Psoas muscle (tissue), 8 donors: Measurements from ENCODE around the gene PRRT2. TPM values are rescaled to one million over a fixed set of nuclear protein-coding genes. Genes with fewer than 3 reads are reported as not detected.

Experiments used
- ATAC-seq, 4 donors: fragments of 200-7000 bp; cut with Tn5 transposase; one replicate each; pipeline ENCODE4 v1.9.1; 2020; ENCODE audit warnings: moderate library complexity in 3 of 4, mild to moderate bottlenecking in 2 of 4
- DNase-seq, 2 donors: peaks; one replicate each; pipeline ENCODE4 v3.0.0-alpha.2; 2020
- H3K27ac ChIP-seq: fragments of 200-600 bp; one replicate; pipeline ENCODE4 v1.8.0; 2022
- H3K27me3 ChIP-seq, 3 donors: fragments of 200-600 bp in 1 of 3; one replicate each; pipeline versions ENCODE4 v1.6.1 to v1.8.0; 2013 to 2022; ENCODE audit warnings: low read length in 2 of 3, mild to moderate bottlenecking in 2 of 3, moderate library complexity in 1 of 3; ENCODE audit not compliant: insufficient read depth in 3 of 3
- H3K36me3 ChIP-seq, 2 donors: fragments of 200-600 bp in 1 of 2; one replicate each; pipeline versions ENCODE4 v1.6.1 to v1.8.0; 2013 to 2022; ENCODE audit warnings: low read depth in 1 of 2, mild to moderate bottlenecking in 1 of 2, moderate library complexity in 1 of 2; ENCODE audit not compliant: insufficient read depth in 1 of 2
- H3K4me1 ChIP-seq: fragments of 200-600 bp; one replicate; pipeline ENCODE4 v1.8.0; 2022
- H3K4me3 ChIP-seq: fragments of 200-600 bp; one replicate; pipeline ENCODE4 v1.8.0; 2022; ENCODE audit warnings: mild to moderate bottlenecking
- H3K9me3 ChIP-seq: fragments of 200-600 bp; one replicate; pipeline ENCODE4 v1.8.0; 2022
- WGBS, 3 donors: extraction: QIAGEN DNeasy Blood & Tissue Kit; methylation state at CpG; one replicate each; pipeline versions ENCODE4 v1.1.6 to v1.1.7; 2013; 5-methylcytosine and 5-hydroxymethylcytosine counted together
- intact Hi-C, 2 donors: fragments of 100-400 bp; cut with DNase I; formaldehyde crosslinking; loops; one replicate each; pipeline versions ENCODE4 v1.11.0 to v1.14.2; 2022
- polyA plus RNA-seq, 3 donors: library from polyadenylated mRNA; stranded (reverse); fragments of 200-250 nt; gene quantifications; one replicate each; pipeline ENCODE4 v1.2.3, GENCODE V29; 2013
- total RNA-seq, 4 donors: library from RNA; stranded (reverse); fragmentation: NEBNext Ultra II Directional in 2 of 4; extraction: Animal tissue kit (Norgen Biotek cat#: 25700) in 2 of 4; gene quantifications; one replicate each; pipeline versions ENCODE4 v1.2.1 to v1.2.4, GENCODE V29; 2021 to 2023
- TF ChIP-seq, protein P1 (sequence below): fragments of 200-600 bp; IDR thresholded peaks from one replicate; pipeline ENCODE4 v1.8.0; 2022; ENCODE audit warnings: antibody characterized with exemption
- donor health status: healthy with polysubstance abuse.
- donor health status: DM: no; HTN: no; CAD: no; lungs with moderate emphysema.
- donor health status: Bipolar disorder and iron deficiency.
- donor health status: healthy.
- donor health status: DM: yes; HTN: yes; CAD: no.
- donor health status: DM: no; HTN: no; CAD: no.
- donor health status: DM: no; HTN: no; CAD: no.
- donor health status: DM: yes; HTN: yes; CAD: no.

PRRT2 gene
- total and polyA plus RNA-seq, 7 donors = 0.17 to 1.8 (median 0.44) TPM

DNA sequence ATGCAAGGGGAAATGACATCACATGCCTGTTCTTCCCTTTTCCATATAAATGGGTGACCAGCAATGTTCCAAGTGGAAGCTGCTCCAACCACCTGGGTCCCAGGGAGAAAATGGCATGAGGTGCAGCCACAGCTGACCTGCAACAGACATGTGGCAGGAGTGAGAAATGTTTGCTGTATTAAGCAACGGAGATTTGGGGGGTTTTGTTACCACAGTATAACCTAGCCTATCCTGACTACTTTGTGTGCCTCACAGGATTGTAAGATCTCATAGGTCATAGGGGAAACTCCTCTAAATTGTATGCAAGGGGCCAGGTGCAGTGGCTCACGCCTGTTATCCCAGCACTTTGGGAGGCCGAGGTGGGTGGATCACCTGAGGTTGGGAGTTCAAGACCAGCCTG, 39.0 kb downstream of the PRRT2 start:
- no peak overlapping the region for H3K27ac ChIP-seq
- H3K4me1 ChIP-seq = no peaks in the 10 kb centered on the region
- no peaks in the 10 kb centered on the region for H3K9me3 ChIP-seq
- H3K36me3 ChIP-seq = peaks cover 0 to 20% of the 10 kb centered on the region in 2 donors
- H3K4me3 ChIP-seq = no peak overlapping the region
- TF ChIP-seq, protein P1, sequence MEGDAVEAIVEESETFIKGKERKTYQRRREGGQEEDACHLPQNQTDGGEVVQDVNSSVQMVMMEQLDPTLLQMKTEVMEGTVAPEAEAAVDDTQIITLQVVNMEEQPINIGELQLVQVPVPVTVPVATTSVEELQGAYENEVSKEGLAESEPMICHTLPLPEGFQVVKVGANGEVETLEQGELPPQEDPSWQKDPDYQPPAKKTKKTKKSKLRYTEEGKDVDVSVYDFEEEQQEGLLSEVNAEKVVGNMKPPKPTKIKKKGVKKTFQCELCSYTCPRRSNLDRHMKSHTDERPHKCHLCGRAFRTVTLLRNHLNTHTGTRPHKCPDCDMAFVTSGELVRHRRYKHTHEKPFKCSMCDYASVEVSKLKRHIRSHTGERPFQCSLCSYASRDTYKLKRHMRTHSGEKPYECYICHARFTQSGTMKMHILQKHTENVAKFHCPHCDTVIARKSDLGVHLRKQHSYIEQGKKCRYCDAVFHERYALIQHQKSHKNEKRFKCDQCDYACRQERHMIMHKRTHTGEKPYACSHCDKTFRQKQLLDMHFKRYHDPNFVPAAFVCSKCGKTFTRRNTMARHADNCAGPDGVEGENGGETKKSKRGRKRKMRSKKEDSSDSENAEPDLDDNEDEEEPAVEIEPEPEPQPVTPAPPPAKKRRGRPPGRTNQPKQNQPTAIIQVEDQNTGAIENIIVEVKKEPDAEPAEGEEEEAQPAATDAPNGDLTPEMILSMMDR = no peak
- 79 to 82% (median 80%) methylated on average over 3 of the region's 3 CpGs for WGBS, 3 donors
- ATAC-seq (no peak), DNase-seq (no peak)
- intact Hi-C loops = no loop called here
- no peaks in the 10 kb centered on the region for H3K27me3 ChIP-seq

DNA sequence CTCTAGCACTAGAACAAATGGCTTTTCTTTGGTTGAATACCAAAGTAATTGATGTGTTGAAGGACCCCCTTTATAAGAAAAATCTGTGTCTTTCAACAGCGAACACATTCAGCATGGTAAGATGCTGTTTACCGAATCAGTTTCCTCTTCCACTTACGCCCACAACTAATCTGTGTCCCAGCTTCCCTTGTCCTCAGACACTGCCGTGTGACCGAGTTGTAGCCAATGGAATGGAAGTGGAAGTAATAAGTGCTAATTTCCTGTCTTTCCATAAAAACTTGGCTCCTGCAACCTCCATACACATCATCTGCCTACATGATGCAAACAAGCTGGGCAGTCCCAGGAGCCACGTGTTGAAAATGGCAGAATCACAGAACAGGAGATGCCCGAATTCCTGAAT, 40.7 kb downstream of the PRRT2 start:
- H3K27ac ChIP-seq = peak overlapping the region; percentile 30

DNA sequence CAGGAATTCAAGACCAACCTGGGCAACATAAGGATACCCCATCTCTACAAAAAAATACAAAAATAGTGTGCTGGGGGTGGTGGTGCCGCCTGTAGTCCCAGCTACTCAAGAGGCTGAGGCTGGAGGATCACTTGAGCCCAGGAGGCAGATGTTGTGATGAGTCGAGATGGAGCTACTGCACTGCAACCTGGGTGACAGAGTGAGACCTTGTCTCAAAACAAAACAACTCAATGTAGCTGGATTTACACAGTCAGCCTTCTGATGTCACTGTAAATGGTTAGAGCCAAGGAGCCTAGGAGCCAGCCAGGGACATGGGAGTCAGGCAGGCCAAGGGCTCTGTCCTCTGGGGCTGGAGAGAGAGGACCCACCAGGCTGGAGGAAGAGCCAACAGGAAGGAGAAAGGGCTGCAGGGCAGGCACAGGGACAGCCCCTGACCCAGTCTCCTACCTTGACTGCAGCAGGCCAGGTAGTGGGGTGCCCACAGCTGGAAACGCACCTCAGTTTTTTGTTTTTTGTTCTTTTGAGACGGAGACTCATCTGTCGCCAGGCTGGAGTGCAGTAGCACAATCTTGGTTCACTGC, 42.6 kb downstream of the PRRT2 start:
- H3K4me1 ChIP-seq = no peaks in the 10 kb centered on the region
- no peaks in the 10 kb centered on the region for H3K27me3 ChIP-seq
- TF ChIP-seq, protein P1 = no peak
- no peak for ATAC-seq
- DNase-seq = no peak
- no peak overlapping the region for H3K27ac ChIP-seq
- intact Hi-C loops = no loop called here
- H3K36me3 ChIP-seq = peaks cover 0 to 14% of the 10 kb centered on the region in 2 donors
- no peak overlapping the region for H3K4me3 ChIP-seq
- WGBS, 3 donors = 81 to 84% (median 82%) methylated on average over 5 of the region's 5 CpGs
- H3K9me3 ChIP-seq = no peaks in the 10 kb centered on the region

More for the DNA sequence above, 40.7 kb downstream of the PRRT2 start:
- DNase-seq (no peak), ATAC-seq (peak in 1 of 4 donors; percentile 13)
- no peaks in the 10 kb centered on the region for H3K9me3 ChIP-seq
- H3K4me3 ChIP-seq = no peak overlapping the region
- intact Hi-C loops = no loop called here
- TF ChIP-seq, protein P1 = no peak
- peaks cover 0 to 4% of the 10 kb centered on the region in 2 donors for H3K36me3 ChIP-seq
- 38 to 48% (median 44%) methylated on average over 7 of the region's 7 CpGs for WGBS, 3 donors
- H3K27me3 ChIP-seq = no peaks in the 10 kb centered on the region
- H3K4me1 ChIP-seq = no peaks in the 10 kb centered on the region

DNA sequence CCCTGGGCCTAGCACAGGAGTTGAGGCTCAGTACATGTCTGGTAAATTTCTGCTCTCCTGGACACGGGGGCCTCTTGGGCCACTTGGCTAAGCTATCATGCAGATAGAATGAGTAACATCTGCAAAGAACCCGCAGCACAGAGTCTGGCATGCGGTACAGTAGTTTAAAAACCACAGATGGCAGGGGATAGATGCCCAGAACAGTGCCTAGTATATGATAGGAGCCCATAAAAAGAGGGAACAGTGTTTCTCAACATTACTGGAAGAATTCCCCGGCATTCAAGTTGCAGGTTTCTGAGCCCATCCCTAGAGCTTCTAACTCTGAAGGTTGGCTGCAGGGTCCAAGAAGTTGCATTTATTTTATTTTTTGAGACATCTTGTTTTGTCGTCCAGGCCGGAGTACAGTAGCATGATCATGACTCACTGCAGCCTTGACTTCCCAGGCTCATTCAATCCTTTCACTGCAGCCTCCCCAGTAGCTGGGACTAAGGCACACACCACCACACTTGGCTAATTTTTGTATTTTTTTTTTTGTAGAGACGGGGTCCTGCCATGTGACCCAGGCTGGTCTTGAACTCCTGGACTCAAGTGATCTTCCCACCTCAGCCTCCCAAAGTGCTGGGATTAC, 45.3 kb downstream of the PRRT2 start:
- Histone ChIP-seq H3K9me3 (no peaks in the 10 kb centered on the region), H3K4me3 (no peak overlapping the region), H3K4me1 (peaks cover 9% of the 10 kb centered on the region), H3K27ac (no peak overlapping the region), H3K36me3 (peaks cover 0 to 34% of the 10 kb centered on the region in 2 donors), H3K27me3 (no peaks in the 10 kb centered on the region)
- no peak for DNase-seq
- intact Hi-C loops = no loop called here
- 48 to 55% (median 51%) methylated on average over 7 of the region's 7 CpGs for WGBS, 3 donors
- TF ChIP-seq, protein P1 = no peak
- peak in 2 of 4 donors; percentile 27 to 48 for ATAC-seq
